Renal cortex interstitium (tissue), 11 donors: ENCODE data around the gene KCNH4. TPM values are rescaled to one million over a fixed set of nuclear protein-coding genes. Genes with fewer than 3 reads are reported as not detected.
A peak's percentile ranks its signal among the peaks of the same experiment; 100 is the strongest.

Source experiments
- DNase-seq, 11 donors: peaks; one replicate each; pipeline ENCODE4 v3.0.0-alpha.2; 2013; ENCODE audit warnings: low read depth in 9 of 11, low spot score in 4 of 11; ENCODE audit errors: extremely low read depth in 1 of 11
- polyA plus RNA-seq, 3 donors: library from polyadenylated mRNA; unstranded; fragments of 120-200 nt; gene quantifications; one replicate each; pipeline ENCODE4 v1.2.1, GENCODE V29; 2013; ENCODE audit not compliant: insufficient read length in 3 of 3

The KCNH4 gene
- polyA plus RNA-seq, 3 donors, result 0.03 TPM; not detected in 1

GRCh38 chr17:42110301-42111264 lies 70.4 kb downstream of the KCNH4 start:
- DNase-seq, result no peak

GRCh38 chr17:42109086-42109485 lies 71.9 kb downstream of the KCNH4 start:
- no peak for DNase-seq

- peak in 8 of 11 donors; percentile 57 to 75 (median 69) for DNase-seq
Observed at GRCh38 chr17:42107597-42108576, 73.1 kb downstream of the KCNH4 start.

GRCh38 chr17:42107124-42107523 lies 73.8 kb downstream of the KCNH4 start:
- no peak for DNase-seq

Other genes with a start within 250 kb of the KCNH4 start
- 10 to 100 TPM; 56.5 to 84.0 (median 68.4) TPM for gene CNP, start 214.3 kb downstream of the KCNH4 start, polyA plus RNA-seq
- 100 to 1,000 TPM; 153 to 162 (median 154) TPM for gene DNAJC7, start 163.7 kb downstream of the KCNH4 start, polyA plus RNA-seq
- gene NKIRAS2, start 161.1 kb downstream of the KCNH4 start, polyA plus RNA-seq, result 10 to 100 TPM; 48.9 to 58.2 (median 49.8) TPM
- 1 to 10 TPM; 3.4 to 6.4 (median 4.6) TPM for gene C17orf113, start 130.5 kb downstream of the KCNH4 start, polyA plus RNA-seq
- 1 to 10 TPM; 8.7 TPM for gene ZNF385C, start 82.7 kb downstream of the KCNH4 start, polyA plus RNA-seq
- 10 to 100 TPM in 1 of 3 donors, 1 to 10 TPM in 2; 7.1 to 13.3 (median 7.1) TPM for gene DHX58, start 68.4 kb downstream of the KCNH4 start, polyA plus RNA-seq
- 10 to 100 TPM; 57.5 to 81.7 (median 70.9) TPM for gene KAT2A, start 59.8 kb downstream of the KCNH4 start, polyA plus RNA-seq
- under 1 TPM; 0.12 to 0.46 (median 0.30) TPM for gene HSPB9, start 58.3 kb downstream of the KCNH4 start, polyA plus RNA-seq
- gene RAB5C, start 26.2 kb downstream of the KCNH4 start, polyA plus RNA-seq, result 100 to 1,000 TPM; 118 to 151 (median 148) TPM
- not detected for gene HCRT, start 4.3 kb upstream of the KCNH4 start, polyA plus RNA-seq
- 10 to 100 TPM; 14.4 to 22.2 (median 18.0) TPM for gene GHDC, start 13.4 kb upstream of the KCNH4 start, polyA plus RNA-seq
- gene STAT5B, start 95.2 kb upstream of the KCNH4 start, polyA plus RNA-seq, result 10 to 100 TPM; 40.2 to 54.1 (median 43.5) TPM
- 1 to 10 TPM; 5.2 to 6.8 (median 5.8) TPM for gene STAT5A, start 107.4 kb upstream of the KCNH4 start, polyA plus RNA-seq
- 10 to 100 TPM; 58.1 to 81.2 (median 58.9) TPM for gene STAT3, start 207.3 kb upstream of the KCNH4 start, polyA plus RNA-seq
- gene CAVIN1, start 242.1 kb upstream of the KCNH4 start, polyA plus RNA-seq, result 10 to 100 TPM; 58.3 to 77.9 (median 62.5) TPM